Choroid plexus epithelial cell (primary cell): ENCODE results near the gene GNG12.

ENCODE experiments used
- DNase-seq: peaks from one replicate; pipeline ENCODE4 v3.0.0-alpha.2; 2010; ENCODE audit warnings: low read depth
- H3K4me3 ChIP-seq: 2 replicates; pipeline ENCODE4 v1.5.1; 2011; ENCODE audit warnings: low read depth, mild to moderate bottlenecking, control low read depth, low read length, moderate library complexity
- TF ChIP-seq, protein P1 (sequence below): conservative IDR thresholded peaks from 2 replicates; pipeline ENCODE4 v1.5.1; 2011; ENCODE audit warnings: low read depth, mild to moderate bottlenecking, control low read depth, inconsistent platforms, low read length, moderate library complexity

GNG12 gene

DNA sequence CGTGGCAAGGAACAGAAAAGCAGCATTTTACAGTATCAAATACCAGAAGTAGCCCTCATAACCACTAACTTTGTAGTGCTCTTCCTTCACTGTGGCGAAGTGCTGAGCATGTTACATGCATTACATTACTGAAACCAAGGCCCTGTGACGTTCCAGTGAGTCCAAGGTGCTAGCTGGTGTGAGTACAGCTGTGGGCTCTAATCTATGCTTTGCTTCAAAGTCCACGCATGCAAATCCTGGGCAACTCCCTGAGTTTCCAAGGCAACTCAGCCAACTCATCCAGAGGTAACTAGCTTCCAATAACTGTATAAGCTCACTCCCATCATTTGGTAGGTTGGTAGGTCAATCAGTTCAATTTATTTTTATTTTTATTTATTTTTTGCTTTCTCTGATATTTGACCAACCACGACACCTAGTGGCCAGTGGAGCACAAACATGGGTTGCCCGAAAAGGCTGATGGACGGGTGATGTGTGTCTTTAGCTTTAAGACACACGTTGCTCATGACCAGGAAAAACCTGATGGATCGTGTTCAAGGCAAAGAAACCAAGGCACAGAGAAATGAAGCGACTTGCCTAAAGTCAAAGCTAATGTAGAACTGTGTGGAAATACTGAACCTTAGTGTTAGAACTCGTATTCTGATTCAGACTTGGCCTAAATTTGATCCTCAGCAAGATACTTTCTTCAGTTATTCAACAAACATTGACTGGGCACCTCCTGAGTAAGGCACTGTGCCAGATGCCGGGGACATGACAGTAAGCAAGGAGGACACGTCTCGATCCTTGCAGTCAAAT, 73.0 kb downstream of the GNG12 start:
- H3K4me3 ChIP-seq, result no peak overlapping the region
- TF ChIP-seq, protein P1, sequence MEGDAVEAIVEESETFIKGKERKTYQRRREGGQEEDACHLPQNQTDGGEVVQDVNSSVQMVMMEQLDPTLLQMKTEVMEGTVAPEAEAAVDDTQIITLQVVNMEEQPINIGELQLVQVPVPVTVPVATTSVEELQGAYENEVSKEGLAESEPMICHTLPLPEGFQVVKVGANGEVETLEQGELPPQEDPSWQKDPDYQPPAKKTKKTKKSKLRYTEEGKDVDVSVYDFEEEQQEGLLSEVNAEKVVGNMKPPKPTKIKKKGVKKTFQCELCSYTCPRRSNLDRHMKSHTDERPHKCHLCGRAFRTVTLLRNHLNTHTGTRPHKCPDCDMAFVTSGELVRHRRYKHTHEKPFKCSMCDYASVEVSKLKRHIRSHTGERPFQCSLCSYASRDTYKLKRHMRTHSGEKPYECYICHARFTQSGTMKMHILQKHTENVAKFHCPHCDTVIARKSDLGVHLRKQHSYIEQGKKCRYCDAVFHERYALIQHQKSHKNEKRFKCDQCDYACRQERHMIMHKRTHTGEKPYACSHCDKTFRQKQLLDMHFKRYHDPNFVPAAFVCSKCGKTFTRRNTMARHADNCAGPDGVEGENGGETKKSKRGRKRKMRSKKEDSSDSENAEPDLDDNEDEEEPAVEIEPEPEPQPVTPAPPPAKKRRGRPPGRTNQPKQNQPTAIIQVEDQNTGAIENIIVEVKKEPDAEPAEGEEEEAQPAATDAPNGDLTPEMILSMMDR, result peak; percentile 83
- peak; percentile 82 for DNase-seq

DNA sequence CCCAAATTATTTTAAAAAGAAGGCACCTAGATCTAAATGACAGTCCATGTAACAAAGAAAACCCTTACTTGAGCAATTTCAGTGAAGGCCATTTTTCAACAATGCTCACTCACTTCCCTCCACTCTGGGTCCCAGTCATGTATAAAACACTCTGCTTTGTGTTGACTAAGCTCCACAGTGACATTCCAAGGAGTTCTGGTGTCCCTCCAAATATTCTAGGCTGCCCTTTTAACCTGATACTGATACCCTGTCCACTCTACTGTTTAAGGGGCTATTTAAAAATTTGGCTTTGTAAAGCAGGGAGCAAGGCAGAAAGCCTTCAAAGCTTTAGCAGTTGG, 73.6 kb downstream of the GNG12 start:
- TF ChIP-seq, protein P1, result no peak
- H3K4me3 ChIP-seq, result no peak overlapping the region
- DNase-seq, result no peak

DNA sequence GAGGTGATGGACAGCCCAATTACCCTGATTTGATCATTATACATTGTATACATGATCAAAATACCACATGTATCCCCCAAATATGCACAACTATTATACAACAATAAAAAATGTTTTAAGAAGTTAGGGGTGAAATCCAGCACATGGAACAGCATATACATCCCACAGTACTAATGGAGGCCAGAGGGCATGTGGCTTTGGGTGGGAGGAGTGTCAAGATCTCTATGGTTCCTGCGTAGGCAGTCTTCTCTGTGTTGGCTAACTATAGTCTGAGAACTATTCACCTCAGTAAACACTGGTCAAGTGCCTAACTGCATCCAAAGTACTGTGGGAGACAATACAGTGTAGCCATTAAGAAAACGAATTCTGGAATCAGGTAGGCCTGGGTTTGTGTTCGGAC, 74.2 kb downstream of the GNG12 start:
- TF ChIP-seq, protein P1, result no peak
- no peak for DNase-seq
- H3K4me3 ChIP-seq, result no peak overlapping the region

DNA sequence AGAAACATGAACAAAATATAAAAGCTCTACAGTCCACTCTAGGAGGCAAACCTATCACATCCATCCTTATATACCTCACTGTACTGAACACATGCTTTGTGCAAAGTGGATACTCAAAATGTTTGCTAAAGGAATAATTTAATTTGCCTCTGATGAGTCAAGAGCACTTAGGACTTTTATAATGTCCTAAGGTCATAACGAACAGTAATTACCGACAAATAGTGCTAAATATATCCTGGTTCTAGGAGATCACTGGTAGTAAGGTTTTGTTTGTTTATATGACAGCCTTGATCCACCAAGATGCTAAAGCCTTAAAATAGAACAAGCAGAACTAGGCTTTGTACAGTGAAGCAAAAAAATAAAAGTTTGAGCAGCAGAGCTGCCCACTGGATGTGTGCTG, 77.6 kb downstream of the GNG12 start:
- TF ChIP-seq, protein P1, result no peak
- H3K4me3 ChIP-seq, result no peak overlapping the region
- no peak for DNase-seq

DNA sequence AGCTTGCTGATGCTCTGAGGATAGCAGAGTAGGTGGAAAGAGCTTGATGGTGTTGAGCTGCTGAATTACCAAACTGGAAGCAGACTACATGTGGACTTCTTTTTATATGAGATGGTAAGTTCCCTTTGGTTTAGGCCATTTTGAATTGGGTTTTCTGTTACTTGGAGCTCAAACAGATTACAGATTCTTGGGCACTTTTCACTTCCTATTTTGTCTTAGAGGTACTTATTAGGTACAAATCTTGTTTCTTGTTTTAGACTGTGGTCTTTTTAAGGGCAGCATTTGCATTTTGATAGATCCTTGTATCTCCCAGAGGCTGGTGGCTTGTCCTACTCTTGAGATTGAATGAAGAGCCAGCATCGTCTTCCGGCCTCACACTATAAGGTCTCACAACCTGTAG, 78.1 kb downstream of the GNG12 start:
- DNase-seq, result no peak
- no peak overlapping the region for H3K4me3 ChIP-seq
- TF ChIP-seq, protein P1, result no peak

DNA sequence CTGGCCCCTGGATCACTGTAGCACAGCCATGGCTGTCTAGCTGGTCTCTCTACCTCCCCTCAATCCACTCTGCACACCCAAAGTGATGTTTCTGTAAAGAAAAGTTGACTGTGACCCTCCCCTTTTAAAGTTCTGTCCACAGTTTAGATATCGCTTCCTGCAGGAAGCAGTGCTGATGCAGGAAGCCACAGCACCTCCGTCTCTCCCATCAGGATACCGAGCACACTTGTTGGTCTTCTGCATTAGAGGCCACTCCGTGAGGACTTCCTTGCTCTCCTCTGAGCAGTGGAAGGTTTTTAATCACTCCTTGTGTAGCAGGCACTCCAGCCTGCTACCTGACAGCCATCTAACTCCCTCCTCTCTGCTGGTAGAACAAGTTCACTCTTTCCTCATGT, 78.7 kb downstream of the GNG12 start:
- TF ChIP-seq, protein P1, result no peak
- no peak for DNase-seq
- no peak overlapping the region for H3K4me3 ChIP-seq
